Non-pigmented ciliary epithelial cell (primary cell): ENCODE results near the gene KRT74.

Source experiments
- DNase-seq: peaks from one replicate; pipeline ENCODE4 v3.0.0-alpha.2; 2010; ENCODE audit warnings: low read depth

Gene KRT74

DNA sequence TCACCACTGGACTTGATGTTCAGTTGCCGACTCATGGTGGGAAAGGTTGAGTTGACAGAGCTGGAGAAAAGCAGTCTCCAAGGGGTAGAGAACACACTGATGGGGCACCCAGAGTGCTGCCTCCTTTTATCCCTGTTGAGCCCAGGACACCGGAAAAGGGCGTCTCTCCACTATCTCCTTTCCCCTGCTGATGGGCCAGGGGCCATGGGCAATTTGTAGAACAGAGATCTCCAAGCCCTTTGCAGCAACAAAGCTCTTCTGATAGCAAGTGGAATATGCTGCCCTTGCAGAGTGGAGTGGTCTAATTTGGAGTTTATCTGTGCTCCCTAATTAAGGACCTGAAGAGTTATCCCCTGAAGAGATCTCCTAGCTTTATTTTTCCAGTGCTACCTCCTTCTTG is at the start of gene KRT74:
Gene KRT74 (minus strand): TSS at position 101 of the 400 bp plus-strand sequence. CDS start 66 bp downstream, at position 35.
- no peak for DNase-seq

- DNase-seq, result no peak
Measured at GRCh38 chr12:52622349-52622748, 48.7 kb upstream of the KRT74 start.

DNA sequence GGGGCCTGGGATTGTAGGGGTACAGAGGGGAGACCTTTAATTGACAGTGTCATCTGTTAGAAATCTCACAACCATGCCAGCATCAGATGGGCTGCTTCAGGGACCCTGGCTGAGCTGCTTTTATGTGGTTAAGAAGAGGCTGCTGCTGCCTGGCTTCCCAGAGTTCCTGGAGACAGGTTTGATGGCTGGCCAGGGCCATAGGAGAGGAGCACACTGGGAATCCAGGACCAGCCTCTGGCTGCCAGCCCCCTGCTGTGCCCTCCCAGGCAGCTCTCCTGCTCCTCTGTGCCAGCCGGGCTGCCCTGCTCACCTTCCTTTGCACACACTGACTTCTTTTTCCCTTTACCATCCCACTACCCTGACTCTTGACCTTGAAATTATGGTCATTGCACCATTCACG is 45.2 kb upstream of the KRT74 start:
- no peak for DNase-seq

- DNase-seq, result no peak
Measured at GRCh38 chr12:52618216-52618615, 44.6 kb upstream of the KRT74 start, which contains the start of gene KRT73. KRT73 (minus strand) TSS chr12:52618559; CDS start chr12:52618524, 35 bp downstream.

DNA sequence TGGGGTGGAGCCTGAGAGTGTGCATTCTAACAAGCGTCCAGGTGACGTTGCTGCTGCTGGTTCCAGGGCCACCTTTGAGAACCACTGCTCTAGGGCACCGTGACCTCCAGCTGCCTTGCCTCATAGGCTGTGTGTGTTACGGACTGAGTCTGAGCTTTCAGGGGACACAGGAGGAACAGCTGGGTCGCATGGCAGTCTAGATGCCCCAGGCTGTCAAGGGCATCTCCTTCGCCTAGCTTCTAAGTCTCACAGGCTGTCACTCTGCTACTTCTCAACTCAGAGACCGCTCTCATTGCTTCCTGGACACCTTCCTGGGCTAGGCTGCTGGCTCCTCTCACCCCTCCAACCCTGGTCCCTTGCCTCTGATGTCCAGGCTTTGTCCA is 43.8 kb upstream of the KRT74 start:
- DNase-seq, result no peak

DNA sequence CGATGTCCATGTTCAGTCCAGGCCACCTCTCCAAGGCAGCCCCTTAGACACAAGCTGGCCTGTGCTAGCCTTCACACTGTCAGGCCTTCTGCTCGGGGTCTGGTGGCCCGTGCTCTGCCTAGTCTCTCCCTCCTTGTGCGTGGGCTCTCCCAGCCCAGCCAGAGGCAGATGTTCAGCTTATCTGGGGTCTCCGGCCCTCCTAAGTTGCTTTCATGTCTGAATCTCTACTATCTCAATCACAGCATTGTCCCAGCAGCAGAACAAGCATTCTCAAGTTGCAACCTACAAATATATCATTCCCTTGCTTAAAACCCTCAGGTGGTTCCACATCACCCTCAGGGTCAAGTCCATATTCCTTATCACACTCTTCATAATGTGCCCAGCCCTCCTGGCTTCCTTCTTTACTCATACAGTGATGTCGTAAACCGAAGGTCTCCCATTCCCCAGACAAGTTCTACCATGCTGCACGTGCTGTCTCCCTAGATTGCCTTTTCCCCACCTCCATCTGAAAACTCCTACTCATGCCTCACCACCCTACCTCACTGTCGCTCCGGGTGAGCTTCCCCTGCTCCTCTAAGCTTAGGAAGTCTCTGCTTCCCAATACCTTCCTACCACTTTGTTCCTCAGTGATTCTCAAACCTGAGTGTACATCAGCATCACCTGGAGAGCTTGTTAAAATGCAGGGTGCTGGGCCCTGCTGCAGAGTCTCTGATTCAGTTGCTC is 43.2 kb upstream of the KRT74 start:
- DNase-seq, result no peak

- no peak for DNase-seq
Measured at GRCh38 chr12:52615912-52616311, 42.3 kb upstream of the KRT74 start.

GRCh38 chr12:52615208-52615868 is 41.7 kb upstream of the KRT74 start:
- DNase-seq, result no peak

- DNase-seq, result no peak
Measured at GRCh38 chr12:52614381-52615207, 41.0 kb upstream of the KRT74 start.

- DNase-seq, result no peak
Measured at GRCh38 chr12:52613384-52614030, 39.9 kb upstream of the KRT74 start.

- DNase-seq, result no peak
Measured at GRCh38 chr12:52612431-52613383, 39.1 kb upstream of the KRT74 start.

- no peak for DNase-seq
Measured at GRCh38 chr12:52611080-52611468, 37.4 kb upstream of the KRT74 start.

- DNase-seq, result no peak
Measured at GRCh38 chr12:52608826-52609630, 35.4 kb upstream of the KRT74 start.

- no peak for DNase-seq
Measured at GRCh38 chr12:52608161-52608560, 34.5 kb upstream of the KRT74 start.

DNA sequence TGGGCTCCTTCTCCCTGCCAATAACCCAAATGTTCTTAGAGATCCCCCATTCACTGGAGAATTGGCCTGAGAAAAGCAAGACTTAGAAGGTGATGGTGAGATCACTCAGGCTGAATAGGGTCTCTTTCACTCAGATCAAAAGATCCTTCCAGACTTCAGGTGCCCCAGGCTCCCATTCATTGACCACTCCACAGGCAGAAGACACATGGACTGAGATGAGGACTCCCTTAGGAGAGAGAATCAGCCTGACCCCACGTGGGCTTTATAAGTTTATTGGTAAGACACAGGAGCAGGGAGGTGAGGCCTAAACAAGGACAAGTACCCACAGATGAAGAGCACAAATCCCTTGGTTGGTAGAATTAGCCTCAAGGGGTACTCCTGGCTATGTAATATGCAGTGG is 33.7 kb upstream of the KRT74 start:
- no peak for DNase-seq

GRCh38 chr12:52606581-52607218 is 33.1 kb upstream of the KRT74 start:
- DNase-seq, result no peak

- DNase-seq, result no peak
Measured at GRCh38 chr12:52606096-52606495, 32.5 kb upstream of the KRT74 start.

DNA sequence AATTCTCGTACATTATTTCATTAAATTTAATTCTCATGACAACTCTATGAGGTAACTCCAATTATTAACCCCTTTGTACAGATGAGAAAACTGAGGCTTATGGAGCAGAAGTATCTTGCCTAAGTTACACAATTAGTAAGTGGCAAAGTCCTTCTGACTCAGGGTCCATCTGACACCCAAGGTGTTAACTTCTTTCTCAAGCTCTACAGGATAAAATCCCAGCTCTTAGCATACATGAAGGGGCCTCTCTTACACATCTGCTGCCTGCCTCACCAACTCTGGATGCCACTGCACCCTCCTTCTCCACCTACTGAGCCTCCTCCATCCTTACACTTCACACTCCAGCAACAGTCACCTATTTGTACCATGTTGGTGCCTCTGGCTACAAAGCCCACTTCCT is 31.9 kb upstream of the KRT74 start:
- no peak for DNase-seq

DNA sequence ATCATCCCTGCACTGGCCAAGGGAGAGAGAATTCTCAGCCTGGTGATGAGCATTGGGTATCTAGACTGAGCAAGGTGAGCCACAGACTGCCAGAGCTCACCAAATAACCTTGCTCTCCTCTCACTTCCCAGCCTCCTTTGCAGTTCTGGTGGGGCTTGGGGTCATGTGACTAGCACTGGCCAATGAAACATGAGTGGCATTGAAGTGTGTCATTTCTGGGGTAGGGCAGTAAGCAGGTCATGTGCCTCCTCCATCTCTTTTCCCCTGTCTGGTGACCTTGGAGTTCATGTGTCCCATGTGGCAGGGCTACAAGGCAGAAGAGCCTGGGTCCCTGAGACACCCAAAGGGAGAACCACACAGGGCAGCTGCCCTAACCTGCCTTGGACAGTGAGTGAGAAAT is 31.2 kb upstream of the KRT74 start:
- DNase-seq, result no peak

GRCh38 chr12:52603314-52603713 is 29.7 kb upstream of the KRT74 start:
- no peak for DNase-seq
